Right kidney (tissue), 9 donors: ENCODE data around the gene DBR1.

Experiments
- DNase-seq: peaks from one replicate; pipeline ENCODE4 v3.0.0-alpha.2; 2016
- long read RNA-seq, 8 donors: transcript quantifications; one replicate each; lab custom pipeline, GENCODE V29; 2026

DBR1 gene, protein sequence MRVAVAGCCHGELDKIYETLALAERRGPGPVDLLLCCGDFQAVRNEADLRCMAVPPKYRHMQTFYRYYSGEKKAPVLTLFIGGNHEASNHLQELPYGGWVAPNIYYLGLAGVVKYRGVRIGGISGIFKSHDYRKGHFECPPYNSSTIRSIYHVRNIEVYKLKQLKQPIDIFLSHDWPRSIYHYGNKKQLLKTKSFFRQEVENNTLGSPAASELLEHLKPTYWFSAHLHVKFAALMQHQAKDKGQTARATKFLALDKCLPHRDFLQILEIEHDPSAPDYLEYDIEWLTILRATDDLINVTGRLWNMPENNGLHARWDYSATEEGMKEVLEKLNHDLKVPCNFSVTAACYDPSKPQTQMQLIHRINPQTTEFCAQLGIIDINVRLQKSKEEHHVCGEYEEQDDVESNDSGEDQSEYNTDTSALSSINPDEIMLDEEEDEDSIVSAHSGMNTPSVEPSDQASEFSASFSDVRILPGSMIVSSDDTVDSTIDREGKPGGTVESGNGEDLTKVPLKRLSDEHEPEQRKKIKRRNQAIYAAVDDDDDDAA
- long read RNA-seq, donor 1, transcript DBR1-201 (8 exons, 2,666 nt), result major isoform, 6 of 6 reads
- long read RNA-seq, donor 1, partial matches to known transcripts, result 0 of 6 reads
- long read RNA-seq, donor 1, other reads (novel, unspliced or antisense), result 0 of 6 reads
- long read RNA-seq, donor 2, partial matches to known transcripts, result 0 of 3 reads
- long read RNA-seq, donor 2, other reads (novel, unspliced or antisense), result 0 of 3 reads
- long read RNA-seq, donor 3, transcript DBR1-201 (8 exons, 2,666 nt), result major isoform, 9 of 9 reads
- long read RNA-seq, donor 3, partial matches to known transcripts, result 0 of 9 reads
- long read RNA-seq, donor 3, other reads (novel, unspliced or antisense), result 0 of 9 reads
- long read RNA-seq, donor 4, transcript DBR1-201 (8 exons, 2,666 nt), result major isoform, 5 of 5 reads
- long read RNA-seq, donor 4, partial matches to known transcripts, result 0 of 5 reads
- long read RNA-seq, donor 4, other reads (novel, unspliced or antisense), result 0 of 5 reads
- long read RNA-seq, donor 5, partial matches to known transcripts, result 0 of 4 reads
- long read RNA-seq, donor 5, other reads (novel, unspliced or antisense), result 0 of 4 reads
- long read RNA-seq, donor 6, transcript DBR1-201 (8 exons, 2,666 nt), result major isoform, 6 of 6 reads
- long read RNA-seq, donor 6, partial matches to known transcripts, result 0 of 6 reads
- long read RNA-seq, donor 6, other reads (novel, unspliced or antisense), result 0 of 6 reads
- long read RNA-seq, donor 7, transcript DBR1-201 (8 exons, 2,666 nt), result major isoform, 14 of 14 reads
- long read RNA-seq, donor 7, partial matches to known transcripts, result 0 of 14 reads
- long read RNA-seq, donor 7, other reads (novel, unspliced or antisense), result 0 of 14 reads
- long read RNA-seq, donor 8, result 0 reads

DNA sequence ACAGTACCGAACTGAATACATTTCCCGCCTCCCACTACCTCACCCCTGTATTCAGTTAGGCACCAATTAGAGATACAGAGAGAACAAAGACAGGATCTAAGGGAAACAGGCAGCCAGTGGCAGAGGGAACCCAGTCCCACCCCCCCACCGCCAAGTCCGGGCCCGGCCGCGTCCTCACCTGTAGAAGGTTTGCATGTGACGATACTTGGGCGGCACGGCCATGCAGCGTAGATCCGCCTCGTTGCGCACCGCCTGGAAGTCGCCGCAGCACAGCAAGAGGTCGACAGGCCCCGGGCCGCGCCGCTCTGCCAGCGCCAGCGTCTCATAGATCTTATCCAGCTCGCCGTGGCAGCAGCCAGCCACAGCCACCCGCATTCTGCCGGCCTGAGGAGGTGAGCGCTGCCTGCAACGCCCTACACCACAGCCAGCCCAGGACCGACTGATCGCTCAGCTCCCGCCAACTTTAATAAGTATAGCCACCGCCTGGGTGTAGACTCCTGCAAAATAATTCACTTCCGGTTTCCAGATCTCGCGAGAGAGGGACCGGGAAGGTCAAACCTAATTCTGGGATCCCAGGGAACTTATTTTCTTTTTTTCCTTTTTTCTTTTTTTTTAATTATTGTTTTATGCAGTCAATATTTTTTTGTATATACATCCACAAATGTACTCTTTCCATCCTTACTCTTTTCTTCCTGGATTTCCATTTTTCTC lies at the start of gene DBR1:
DBR1 (minus strand) TSS at position 501 of the 711 bp plus-strand sequence; CDS start at position 375, 126 bp downstream.
- peak; percentile 91 for DNase-seq

DNA sequence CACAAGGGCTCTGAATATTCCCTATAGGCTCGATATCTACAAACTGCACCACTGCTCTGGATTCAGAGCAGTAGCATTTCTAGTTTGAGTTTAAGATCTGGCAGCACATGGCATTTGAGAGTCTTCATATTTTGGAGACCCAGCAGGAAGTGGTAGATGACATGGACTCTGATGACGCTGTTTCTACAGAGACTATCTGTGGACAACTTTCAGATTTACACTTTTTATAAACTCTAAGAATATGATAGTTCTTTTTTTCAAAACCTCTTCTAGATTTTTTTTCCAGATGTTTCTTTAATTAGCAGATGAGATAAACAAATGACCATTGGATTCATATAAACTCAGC lies 48.2 kb upstream of the DBR1 start:
- DNase-seq, result no peak

DNA sequence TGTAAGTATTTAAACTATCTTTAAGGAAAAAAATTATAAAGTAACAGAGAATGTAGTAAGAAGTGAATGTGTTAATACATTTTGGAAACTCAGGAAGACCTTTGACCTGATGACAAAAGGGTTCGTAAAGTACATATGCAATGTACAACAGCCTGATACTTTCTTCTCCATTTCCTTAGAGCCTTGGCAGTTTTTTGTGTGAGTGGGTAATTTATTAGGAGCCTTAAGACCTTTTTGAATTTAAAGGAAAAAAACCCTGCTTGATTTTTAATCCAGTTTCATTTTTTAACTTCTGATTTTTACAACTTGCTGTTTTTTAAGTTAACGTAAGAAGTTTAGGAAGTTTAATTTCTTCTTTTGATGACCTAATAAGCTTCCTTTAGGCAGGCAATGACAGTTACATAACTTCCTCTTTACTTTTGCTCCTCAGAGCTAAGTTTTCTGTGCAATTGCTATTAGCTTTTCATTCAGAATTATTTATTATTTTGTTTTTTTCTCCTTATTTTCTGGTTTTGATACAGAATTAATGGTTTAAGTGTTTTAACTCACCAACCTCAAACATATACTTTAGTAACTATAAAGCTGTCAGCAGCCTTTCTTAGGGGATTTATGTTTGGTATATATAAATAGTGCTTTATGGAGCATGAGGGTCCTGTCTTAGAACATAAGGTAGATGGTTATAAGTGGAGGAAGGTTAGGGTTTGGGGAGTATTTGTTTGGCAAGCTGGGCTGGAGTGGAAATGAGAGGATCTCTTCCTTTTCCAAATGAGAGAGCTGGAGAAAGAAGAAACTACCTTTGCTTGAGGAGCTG lies 47.6 kb upstream of the DBR1 start:
- DNase-seq, result no peak

DNA sequence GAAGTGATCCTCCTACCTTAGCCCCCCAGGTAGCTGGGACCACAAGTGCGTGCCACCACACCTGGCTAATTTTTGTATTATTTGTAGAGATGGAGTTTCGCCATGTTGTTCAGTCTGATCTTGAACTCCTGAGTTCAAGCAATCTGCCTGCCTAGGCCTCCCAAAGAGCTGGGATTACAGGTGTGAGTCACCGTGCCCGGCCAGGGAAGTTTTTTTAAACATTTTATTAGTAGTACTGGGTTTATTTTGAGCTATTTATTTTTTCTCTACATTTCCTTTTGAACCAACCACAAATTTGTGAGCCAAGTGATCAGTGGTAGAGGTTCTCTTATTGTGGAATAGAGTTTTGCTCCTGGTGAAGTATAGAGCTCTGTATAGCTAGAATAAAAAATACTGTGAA lies 46.1 kb upstream of the DBR1 start:
- no peak for DNase-seq

DNA sequence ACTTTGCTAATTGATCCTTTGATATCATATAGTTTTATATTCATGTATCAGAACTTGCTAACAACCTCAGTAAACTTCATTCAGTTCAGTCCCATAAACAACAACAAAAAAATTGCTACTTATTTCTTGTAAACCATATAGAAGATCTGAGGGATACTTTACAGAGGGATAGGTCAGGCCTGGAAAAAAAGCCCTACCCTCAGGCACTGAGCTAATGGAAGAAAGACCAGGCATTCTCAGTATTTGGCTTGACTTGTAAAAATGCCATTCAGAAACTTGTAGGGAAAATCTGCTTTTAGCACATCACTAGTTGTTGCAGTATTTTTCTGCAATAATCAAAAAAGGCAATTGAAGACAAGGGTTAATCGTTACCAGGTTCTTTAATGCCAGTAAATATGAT lies 45.5 kb upstream of the DBR1 start:
- DNase-seq, result no peak

DNA sequence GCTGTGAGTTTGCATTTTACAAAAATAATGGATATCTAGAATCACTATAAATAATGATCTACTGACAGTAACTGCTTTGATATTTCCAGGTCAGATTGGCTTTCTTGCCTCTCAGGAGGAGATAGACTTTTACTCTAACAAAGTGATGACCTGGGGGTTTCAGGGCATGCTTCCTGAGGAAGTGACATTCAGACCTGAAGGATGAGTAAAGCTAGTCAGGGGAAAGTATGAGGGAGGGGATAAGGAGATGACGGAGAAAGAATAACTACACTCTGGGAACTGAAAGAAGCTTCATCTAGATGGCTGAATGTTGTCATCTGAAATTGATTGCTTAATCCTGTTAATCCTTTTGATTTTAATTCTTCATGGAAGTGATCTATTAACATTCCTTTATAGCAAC lies 44.5 kb upstream of the DBR1 start:
- DNase-seq, result no peak

DNA sequence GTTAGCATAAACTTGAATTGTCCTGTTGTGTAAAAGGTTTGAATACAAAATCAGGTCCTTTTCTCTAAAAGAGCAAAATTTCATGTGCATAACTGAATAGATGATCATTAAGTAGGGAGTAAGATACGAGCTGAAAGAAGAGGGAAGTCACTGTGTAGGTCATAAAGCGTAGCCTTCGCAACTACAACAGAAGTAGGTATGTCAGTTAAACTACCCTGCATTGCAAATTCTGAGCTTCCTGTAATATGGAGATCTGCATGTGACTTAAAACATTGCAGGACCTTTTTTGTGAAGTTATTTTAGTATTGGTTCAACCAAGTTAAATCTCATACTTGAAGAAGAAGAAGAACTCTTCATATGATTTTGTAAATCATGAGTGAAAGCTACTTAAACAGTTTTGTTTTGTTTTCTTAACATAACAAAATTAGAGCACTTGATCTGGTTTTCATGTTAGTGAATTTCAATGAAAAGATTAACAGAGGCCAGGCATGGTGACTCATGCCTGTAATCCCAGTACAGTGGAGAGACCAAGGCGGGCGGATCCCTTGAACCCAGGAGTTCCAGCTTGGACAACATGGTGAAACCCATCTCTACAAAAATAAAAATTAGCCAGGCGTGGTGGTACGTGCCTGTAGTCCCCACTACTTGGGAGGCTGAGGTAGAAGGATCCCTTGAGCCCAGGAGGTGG lies 38.8 kb upstream of the DBR1 start:
- DNase-seq, result no peak

DNA sequence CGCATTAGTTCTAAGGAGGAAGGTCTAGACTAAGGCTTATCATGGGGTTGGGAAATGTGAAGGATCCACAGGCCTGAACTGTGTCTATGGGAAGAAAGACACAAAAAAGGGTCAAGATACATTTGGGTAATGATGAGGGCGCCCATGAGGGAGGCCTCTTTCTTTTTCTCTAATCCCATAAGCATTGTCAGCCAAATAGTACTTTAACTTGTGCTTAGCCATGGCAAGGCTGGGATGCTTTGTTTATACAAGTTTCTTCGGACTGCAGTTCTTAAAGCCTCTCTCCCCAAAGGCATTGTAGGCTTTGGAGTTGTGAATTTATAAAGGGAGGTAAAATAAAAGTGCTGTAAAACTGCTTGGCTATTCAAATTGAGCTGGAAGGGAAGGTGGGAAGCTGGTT lies 35.8 kb upstream of the DBR1 start:
- DNase-seq, result no peak

DNA sequence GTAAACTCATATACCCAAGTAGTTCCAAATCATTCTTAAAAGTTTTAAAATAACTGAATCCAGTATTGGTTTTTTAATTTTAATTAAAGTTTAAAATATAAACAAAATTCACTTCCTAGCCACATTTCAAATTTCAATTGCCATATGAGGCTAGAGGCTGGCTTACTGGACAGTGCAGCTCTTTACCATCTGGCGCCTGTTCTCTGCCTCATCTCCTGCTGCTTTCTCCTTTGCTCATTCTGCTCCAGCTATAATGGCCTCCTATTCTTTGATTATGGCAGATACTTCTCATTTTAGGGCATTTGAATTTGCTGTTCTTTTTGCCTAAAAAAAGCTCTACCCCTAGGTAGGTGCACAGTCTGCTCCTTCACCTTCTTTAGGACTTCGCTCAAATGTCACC lies 31.5 kb upstream of the DBR1 start:
- DNase-seq, result no peak

DNA sequence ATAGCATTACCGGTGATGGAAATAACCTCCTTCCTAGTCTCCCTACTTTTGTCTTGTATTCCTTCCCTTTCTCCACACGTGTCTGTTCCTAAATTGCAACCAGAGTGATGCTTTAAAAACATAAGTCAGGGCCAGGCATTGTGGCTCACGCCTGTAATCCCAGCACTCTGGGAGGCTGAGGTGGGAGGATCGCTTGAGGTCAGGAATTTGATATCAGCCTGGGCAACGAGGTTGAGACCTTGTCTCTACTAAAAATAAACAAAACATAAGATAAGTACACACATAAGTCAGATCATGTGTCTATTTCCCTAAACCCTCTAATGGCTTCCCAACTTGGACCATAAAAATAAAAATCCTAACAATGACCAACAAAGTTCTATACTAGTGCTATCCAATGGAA lies 30.8 kb upstream of the DBR1 start:
- no peak for DNase-seq

DNA sequence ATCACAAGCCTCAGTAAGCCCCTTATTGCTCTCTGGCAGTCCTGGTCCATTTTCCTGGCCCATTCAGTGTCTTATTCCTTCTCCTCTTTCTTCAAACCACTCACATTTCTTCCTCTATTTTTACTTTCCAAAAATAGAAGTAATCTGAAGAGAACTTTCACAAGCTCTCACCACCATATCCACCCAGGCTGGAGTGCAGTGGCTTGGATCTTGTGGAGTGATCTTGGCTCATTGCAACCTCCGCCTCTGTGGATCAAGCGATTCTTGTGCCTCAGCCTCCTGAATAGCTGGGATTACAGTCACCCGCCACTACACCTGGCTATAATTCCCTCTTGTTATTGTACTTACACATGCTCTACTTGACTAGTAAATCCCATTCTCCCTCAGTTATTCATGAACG lies 29.2 kb upstream of the DBR1 start:
- DNase-seq, result no peak

DNA sequence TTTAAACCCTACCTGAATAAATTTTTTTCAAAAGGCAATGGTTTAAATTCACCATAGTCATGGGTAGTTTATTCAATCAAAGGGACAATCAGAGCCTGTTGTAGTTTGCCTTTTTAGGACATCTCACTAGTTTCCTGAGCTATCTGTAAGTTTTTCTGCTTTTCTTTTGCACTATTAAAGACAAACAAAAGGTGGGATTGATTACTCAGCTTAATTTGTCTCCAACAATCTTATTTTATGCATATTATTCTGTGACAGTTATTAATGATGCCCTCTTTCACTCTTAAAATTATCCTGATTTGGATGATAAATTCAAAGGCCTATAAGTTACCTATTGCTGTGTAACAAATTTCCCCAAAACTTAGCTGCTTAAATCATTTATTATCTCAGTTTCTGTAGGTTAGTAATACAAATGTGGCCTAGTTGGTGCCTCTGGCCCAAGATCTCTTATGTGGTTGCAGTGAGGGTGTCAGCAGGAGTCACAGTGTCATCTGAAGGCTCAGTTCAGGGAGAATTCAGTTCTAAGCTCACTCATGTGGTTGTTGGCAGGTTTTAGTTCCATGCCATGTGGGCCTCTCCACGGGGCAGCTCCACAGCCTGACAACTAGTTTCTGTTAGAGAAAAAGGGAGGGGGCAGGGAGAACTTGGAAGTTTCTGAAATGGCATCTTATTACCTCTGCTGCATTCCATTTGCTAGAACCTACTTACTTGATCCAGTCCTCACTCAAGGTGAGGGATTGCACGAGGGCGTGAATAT lies 28.4 kb upstream of the DBR1 start:
- DNase-seq, result no peak

DNA sequence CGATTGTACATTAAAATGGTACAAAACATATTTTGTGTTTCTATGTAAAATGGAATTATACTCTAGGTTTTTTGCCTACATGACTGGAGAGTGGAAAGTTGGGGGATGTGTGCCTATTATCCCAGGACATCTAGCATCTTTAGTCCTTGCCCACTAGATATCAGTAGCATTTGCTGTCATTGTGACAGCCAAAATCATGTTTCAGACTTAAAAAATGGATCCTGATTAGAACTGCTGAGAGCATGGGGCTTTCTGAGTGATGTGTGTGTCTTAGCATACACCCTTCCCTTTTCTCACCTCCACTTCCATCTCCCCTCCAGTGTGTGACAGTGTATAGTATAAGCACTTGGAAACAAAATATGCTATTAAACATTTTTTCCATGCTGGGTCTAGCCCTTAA lies 25.7 kb upstream of the DBR1 start:
- no peak for DNase-seq

DNA sequence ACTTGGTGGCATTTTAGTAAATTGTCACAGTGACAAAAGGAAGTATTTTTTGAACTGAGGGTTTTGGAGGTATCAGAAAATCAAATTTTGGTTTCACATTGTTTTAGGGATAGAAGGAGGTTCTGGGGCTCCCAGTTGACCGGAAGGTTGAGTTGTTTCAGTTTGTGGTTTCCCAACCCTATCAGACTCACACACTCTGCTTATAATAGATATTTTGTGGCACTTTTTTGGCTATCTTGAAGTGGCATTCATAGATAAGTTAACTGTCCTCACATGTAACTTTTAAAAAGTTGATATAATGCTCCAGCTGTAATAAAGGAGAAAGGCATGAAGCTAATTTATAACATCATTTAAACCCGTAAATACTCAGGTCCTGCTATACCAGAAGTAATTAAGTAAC lies 25.1 kb upstream of the DBR1 start:
- no peak for DNase-seq

DNA sequence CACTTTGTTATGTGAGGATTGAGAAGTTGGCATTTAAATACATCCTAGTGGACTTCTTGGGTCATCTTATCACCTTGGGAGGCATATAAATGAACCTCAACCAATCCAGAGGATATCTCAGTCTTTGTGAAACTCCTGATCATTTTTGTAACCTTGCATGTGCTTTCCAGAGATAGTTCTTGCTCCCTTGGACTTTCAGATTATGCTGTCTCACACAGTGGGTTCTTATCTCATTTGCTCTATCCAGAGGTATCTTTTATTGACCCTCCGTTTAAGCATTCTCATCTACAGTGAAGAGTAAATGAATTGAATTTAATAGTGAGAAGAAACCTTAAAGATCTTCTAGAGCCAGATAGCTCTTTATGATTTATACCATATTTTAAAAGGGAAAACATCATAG lies 22.8 kb upstream of the DBR1 start:
- DNase-seq, result no peak

DNA sequence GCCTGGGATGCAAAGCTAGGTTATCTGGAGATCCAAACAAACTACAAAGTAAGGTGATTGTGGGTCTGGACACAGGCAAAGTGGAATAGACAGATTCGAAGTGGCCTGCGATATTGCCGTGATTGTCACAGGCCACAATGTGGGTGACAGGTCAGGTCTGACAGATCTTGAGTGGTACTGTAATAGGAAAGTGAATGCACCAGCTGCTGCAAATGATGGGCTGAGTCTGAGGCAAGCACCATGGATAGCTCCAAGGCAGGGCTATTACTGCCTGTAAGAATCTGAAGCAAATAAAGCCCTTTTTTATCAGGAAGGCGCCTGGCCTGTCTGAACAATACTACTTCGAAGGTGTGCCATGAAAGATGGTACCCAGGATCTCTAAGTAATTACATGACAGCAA lies 22.3 kb upstream of the DBR1 start:
- DNase-seq, result peak; percentile 8

DNA sequence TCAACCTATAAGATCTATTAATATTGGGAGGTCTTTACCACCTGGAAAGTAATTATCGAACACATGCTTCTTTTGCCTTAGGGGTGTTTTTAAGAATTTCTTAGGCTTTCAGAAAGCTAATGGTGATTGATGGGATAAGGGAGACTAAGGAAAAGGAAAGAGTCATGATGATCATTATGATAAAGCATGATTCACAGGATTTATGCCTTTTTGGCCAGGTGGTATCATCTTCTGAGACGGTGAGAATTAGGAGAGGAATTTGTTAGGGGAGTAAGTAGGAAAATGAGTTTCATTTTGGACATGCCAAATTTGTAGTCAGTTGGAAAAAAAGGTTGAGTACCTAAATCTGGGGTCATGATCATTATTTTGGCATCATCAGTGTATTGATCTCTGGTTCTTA lies 21.3 kb upstream of the DBR1 start:
- DNase-seq, result no peak

DNA sequence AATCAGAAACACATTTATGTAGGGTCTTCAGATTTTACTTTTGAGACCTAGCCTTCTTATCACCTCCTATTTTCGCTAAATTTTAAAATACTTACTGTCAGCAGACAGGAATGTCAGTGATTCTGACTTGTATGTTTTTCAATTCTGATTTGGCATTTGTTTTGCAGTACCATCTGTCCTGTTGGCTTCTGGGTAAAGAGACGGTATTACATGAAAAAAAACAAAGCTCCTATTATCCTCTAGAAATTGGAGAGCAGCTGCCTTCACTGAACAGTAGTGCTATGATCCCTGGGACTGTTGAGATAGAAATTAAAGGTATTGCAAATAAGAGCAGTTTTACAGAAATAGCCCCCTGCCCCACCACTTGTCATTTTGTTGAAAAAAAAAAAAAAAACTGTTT lies 20.8 kb upstream of the DBR1 start:
- no peak for DNase-seq

DNA sequence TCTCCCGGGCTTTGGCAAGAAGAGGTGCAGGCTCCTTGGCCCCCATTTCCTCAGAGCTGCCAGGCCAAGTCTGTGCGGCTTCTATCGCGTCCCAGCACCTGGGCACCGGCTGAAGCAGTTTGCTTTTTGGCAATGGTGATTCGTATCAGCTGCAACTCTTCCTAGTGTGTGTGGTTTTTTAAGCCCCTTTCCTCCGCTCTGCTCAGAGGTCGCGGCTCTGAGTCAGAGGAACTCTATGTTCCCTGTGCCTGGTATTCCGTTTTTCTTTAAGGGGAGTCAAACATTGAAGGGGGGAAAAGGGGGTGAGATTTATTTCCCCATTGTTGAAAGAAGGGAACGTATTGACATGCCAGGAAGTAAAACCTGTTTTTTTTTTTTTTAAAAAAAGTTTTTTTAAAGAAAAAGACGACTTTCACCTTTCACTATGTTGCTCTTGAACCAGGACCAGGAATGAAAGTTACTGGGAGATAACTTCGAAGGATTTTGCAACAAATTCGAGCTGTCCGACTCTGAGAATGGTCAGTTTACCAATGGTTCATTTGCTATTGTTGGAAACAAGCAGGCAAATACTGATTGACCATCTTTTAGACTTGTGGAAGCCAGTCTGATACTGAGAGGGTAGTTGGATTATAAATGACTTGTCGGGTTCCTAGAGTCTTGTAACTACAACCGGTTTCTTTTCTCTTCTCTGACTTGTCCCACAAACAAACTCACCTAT lies 13.5 kb upstream of the DBR1 start:
- DNase-seq, result no peak
